NCI-H460 (cell line): ENCODE data around the gene DUOXA1. TPM values are rescaled to one million over a fixed set of nuclear protein-coding genes. Genes with fewer than 3 reads are reported as not detected.
"Not testable (repeated sequence)": the region's sequence is repeated elsewhere in the genome, so short reads cannot be mapped to it uniquely, and the experiment has no call there.

Experiments used
- DNase-seq: peaks from one replicate; pipeline ENCODE4 v3.0.0-alpha.2; 2016; ENCODE audit warnings: low read depth; ENCODE audit errors: extremely low read depth
- total RNA-seq: library from RNA; depleted of rRNA; stranded (reverse); fragments of >200 nt; shearing (Covaris generic); gene quantifications from 2 replicates; pipeline ENCODE4 v1.2.3, GENCODE V29; 2014

DUOXA1 gene
- total RNA-seq, 1 experiment from 2014 or later = 0.97 TPM

GRCh38 chr15:45093622-45094357 is 35.9 kb downstream of the DUOXA1 start:
- no peak for DNase-seq

DNA sequence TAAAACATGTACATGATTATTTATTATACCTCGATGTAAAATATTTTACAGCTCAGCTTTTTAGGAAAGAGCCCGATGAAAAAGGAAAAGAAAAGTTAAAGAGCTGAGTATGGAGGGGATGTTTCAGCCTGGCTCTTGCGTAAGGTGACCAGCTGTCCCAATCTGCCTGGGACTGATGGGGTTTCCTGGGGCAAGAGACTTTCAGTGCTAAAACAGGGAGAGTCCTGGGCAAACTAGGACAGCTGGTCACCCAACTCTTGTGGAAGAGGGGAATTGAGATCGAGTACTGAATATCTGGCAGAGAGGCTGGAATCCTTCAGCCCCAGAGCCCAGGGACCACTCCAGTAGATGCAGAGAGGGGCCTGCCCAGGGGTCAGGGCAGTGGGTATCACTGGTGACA is 36.7 kb downstream of the DUOXA1 start:
- DNase-seq = no peak

DNA sequence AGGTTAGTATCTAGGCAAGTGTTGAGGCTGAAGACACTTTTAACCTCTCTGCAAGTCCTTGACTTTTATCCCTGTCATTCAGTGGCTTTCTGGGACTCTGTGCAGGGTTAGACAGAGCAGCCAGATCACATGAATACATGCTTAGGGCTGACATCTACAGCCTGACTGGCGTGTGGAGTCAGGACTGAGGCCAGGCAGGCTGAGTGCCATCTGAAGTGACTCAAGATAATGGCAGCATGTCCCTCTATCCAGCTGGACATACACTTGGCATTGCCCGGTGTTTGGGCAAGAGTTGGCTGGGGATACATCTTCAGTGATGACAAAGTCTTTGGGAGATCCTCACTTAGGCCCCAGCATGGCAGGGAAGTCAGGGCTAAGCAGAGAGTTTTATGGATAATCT is 38.1 kb downstream of the DUOXA1 start:
- DNase-seq = no peak

- DNase-seq = no peak
Observed at GRCh38 chr15:45091161-45091560, 38.5 kb downstream of the DUOXA1 start.

GRCh38 chr15:45089712-45090373 is 39.8 kb downstream of the DUOXA1 start:
- no peak for DNase-seq

DNA sequence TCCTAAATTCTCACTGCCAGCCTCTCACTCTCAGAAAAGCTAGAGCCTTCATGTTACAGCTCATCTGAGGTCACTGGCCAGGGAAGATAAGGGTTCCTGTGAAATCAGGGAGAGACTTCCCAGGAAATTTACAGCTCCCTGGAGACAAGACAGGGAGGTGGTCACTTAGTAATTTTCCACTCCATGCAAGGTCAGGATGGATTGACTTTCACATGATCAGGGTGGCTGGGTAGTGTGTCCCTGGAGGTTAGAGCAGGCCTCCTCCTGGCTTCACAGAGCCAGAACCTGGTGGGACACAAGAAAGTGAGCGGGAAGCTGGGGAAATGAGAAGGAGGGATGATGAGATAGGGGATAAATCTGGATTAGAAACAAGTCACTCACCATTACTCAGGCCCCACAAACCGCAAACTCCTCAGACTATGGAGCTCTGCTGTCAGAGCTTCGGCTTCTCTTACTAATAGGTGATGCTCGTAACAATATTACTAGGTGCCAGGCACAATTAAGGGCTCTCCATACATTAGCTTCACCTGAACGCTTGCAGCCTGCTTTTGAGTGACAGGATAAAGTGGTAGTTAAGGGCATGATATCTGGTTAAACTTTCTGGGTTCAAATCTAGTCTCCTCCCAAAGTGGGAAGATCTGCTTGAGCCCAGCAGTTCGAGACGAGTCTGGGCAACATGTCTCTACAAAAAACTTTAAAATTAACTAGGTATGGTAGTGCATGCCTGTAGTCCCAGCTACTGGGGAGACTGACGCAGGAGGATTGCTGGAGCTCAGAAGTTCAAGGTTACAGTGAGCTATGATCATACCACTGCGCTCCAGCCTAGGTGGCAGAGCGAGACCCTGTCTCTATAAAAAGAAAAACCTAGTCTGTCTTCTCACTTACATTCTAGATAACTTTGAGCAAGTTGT is 40.6 kb downstream of the DUOXA1 start:
- DNase-seq = no peak

DNA sequence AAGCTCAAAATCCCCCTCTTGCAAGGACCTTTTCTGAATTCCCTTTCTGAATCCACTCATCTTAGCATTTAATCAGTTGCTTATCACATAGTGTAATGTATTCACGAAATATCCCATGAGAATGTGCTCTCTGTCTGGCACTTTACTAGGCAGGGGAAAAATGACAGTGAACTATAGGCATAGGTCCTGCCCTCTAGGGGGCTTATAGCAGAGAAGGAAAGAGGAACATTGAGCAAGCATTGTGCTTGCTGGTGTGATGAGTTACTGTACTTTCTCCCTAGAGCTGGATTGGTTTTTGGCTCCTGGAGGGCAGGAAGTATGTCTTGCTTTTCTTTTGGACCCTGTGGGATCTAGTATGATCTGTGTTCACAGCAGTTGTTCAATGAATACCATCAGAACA is 42.2 kb downstream of the DUOXA1 start:
- DNase-seq = no peak

DNA sequence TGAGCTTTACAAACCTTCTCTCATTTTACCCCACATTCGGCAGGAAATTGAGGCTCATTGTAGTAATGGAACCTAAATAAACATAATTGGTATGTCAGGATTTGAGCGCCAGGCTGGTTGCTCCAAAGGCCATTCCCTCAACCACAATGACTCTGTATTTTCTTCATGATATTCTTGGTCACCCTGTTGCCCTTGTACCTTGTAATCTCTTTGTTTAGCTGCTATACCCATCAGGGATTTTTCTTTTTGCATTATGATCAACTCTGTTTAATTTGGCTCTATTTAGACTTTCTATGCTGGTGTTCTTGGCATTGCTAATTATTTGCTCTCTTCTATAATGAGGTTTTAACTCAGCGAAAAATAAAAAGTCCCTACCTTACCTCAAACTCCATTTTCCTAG is 45.5 kb downstream of the DUOXA1 start:
- DNase-seq = no peak

- no peak for DNase-seq
Observed at GRCh38 chr15:45083223-45083622, 46.5 kb downstream of the DUOXA1 start.

- DNase-seq = not testable (repeated sequence)
Observed at GRCh38 chr15:45082412-45082811, 47.3 kb downstream of the DUOXA1 start.

DNA sequence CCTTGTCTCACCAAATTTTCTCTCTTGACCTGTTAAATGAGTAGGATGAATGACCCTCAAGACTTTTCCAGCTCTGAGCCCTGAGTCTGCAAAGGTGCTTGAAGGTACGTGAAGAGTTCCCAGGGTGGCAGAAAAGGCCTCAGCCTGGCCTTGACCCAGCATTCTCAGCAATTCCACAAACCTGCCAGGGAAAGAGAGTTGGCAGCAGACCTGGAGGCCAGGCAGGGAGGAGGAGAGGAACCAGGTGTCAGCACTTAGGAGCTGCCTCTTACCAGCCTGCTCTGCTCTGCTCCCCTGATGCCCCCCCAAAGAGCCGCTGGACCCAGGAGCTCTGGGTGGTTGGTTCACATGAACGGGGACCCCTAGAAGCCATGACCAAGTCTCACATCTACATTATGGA is 49.1 kb downstream of the DUOXA1 start:
- DNase-seq = not testable (repeated sequence)

- not testable (repeated sequence) for DNase-seq
Observed at GRCh38 chr15:45079628-45080246, 49.9 kb downstream of the DUOXA1 start.

DNA sequence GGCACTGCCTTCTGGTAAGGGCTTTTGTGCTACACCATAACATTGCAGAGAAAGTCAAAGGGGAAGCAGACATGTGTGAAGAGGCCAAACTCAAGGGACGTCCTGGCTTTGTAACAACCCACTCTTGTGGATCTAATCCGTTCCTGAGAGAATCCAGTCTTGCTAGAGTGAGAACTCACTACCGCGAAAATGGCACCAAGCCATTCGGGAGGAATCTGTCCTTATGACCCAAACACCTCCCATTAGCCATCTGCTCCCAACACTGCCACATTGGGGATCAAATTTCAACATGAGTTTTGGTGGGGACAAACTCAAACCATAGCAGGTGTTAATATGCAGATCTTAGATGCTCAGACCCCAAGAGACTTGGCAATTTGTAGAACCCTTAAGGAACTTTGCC is 50.5 kb downstream of the DUOXA1 start:
- DNase-seq = not testable (repeated sequence)

DNA sequence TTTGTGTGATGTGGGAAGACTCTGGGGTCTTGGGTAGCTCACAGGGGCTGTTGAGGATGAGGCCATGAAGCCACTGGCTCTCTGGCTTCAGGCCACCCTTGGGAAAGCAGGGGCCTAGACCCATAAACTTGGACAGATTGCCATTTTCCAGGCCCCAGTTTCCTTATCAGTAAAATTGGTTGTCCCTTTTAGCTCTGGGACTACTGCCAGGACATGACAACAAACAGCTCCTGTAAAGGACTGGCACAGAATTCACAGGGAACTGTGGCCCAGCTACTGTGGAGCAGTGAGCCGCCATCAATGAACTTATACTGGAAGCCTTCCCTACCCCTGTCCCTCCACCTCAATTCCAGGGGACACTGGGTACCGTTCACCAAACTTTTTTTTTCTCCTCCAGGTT is 52.3 kb downstream of the DUOXA1 start:
- DNase-seq = not testable (repeated sequence)

DNA sequence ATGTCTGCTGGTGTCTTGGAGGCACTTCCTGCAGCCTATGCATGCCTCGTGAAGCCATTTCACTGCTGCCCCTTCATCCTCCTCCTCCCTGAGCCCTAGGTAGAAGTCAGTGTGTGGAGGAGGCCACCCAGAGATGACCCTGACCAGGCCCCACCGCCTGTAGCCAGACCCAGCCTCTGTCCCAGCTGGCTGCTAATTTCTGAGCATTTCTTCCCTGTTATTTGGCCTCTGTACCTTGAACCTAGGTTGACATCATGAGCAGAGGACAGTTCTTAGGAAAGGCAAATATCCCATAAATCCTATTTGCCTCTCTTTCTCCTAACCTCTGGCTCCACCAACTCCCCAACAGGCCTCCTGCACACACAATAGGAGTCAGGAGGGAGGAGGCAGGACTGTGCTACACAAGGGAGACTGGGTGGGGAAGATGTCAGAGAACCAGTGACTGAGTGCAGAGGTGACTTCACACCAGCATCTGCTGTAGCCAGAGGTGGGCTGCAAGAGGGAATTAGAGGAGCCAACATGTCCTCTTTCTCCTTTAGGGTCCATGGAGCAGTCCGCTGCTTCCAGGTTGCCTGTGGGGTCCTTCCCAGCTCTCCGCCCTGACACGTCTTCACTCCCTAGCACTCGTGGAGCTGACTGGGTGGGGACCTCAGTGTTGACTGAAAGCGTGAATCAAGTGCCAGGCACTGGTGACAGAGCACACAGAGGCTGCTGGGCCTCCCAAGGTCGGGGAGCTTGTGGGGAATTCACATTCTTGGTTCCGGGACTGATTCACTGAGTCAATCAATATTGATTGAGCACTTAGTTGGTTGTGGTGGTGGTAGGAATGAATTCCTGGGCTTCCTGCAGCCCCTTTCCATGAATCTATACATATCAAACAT is 54.0 kb downstream of the DUOXA1 start:
- not testable (repeated sequence) for DNase-seq

DNA sequence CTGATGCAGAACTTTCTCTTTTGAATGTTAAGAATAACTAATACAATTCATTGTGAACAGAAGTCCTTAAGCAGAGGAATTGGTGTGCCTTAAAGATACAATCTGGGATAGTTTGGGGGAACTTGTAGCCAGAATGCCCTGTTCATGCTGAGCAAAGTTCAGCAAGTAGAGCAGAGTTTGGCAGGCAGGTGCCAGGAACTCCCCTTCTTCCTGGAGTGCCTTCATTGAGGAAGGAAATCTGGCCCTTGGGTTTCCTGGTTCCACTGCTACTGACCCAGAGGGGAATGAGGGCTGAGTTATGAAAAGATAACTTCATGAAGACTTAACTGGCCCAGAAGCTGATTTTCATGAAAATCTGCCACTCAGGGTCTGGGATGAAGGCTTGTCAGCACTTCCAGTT is 56.1 kb downstream of the DUOXA1 start:
- not testable (repeated sequence) for DNase-seq

DNA sequence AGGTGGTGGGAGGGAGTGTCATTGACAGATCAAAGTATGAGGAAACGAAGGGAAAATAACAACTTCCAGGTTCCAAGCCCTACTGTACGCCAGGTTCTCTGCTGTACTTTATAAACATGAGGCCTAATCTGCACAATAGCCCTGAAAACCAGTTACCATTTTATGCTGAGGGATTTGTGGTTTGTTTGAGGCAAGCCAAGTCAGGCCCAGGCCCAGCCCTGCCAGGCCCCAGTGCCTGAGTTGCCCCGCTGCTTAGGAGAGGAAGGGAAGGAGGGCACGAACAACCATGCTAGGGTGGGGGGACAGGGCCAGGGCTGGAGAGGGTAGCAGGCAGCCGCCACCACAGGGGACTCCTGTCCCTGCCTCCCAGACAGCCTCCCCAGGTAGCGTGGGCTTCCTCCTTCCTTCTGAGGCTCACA is 59.7 kb downstream of the DUOXA1 start:
- DNase-seq = not testable (repeated sequence)
